Spinal cord (tissue), 10 donors: ENCODE data around the gene ADTRP. TPM values are rescaled to one million over a fixed set of nuclear protein-coding genes. Genes with fewer than 3 reads are reported as not detected.

ENCODE experiments used
- DNase-seq, 6 donors: peaks; one replicate each; pipeline versions ENCODE4 v3.0.0 to v3.0.0-alpha.2; 2013 to 2015; ENCODE audit warnings: low spot score in 6 of 6, low read depth in 4 of 6
- H3K27ac ChIP-seq: one replicate; pipeline ENCODE4 v1.5.1; 2013; ENCODE audit warnings: low read depth, low read length, control low read depth
- H3K27me3 ChIP-seq: one replicate; pipeline ENCODE4 v1.6.1; 2013; ENCODE audit warnings: low read length; ENCODE audit not compliant: control insufficient read depth, insufficient read depth
- H3K36me3 ChIP-seq: one replicate; pipeline ENCODE4 v1.6.1; 2013; ENCODE audit warnings: low read length; ENCODE audit not compliant: control insufficient read depth, insufficient read depth
- H3K4me1 ChIP-seq: one replicate; pipeline ENCODE4 v1.6.1; 2013; ENCODE audit warnings: low read length; ENCODE audit not compliant: control insufficient read depth, insufficient read depth
- H3K4me3 ChIP-seq: one replicate; pipeline ENCODE4 v1.5.1; 2013; ENCODE audit warnings: low read depth, low read length, control low read depth
- H3K9me3 ChIP-seq: one replicate; pipeline ENCODE4 v1.6.1; 2013; ENCODE audit warnings: low read length; ENCODE audit not compliant: control insufficient read depth, insufficient read depth
- WGBS: methylation state at CpG from one replicate; pipeline ENCODE4 v1.1.5; 2013; ENCODE audit warnings: missing lambda C conversion rate; ENCODE audit not compliant: insufficient coverage; 5-methylcytosine and 5-hydroxymethylcytosine counted together
- polyA plus RNA-seq, 2 donors: library from polyadenylated mRNA; unstranded; fragments of 120-200 nt; gene quantifications; one replicate each; pipeline ENCODE4 v1.2.1, GENCODE V29; 2013; ENCODE audit not compliant: insufficient read length in 2 of 2
- total RNA-seq, 2 donors: library from RNA; depleted of rRNA in 1 of 2; stranded (reverse); fragments of 120-200 nt in 1 of 2; fragments of >200 nt in 1 of 2; gene quantifications; one replicate each; pipeline versions ENCODE4 v1.2.3 to v1.2.4, GENCODE V29; 2013 to 2014
- donor health status: healthy.

ADTRP gene
- total and polyA plus RNA-seq, 4 donors: 0.38 to 0.88 (median 0.63) TPM; not detected in 1

- Histone ChIP-seq H3K4me3 (no peak overlapping the region), H3K36me3 (no peaks in the 10 kb centered on the region), H3K27ac (no peak overlapping the region), H3K4me1 (no peaks in the 10 kb centered on the region), H3K9me3 (no peaks in the 10 kb centered on the region), H3K27me3 (no peaks in the 10 kb centered on the region)
- 64% methylated on average over 4 of the region's 6 CpGs for WGBS
- no peak for DNase-seq
Observed at GRCh38 chr6:11779329-11780096, 910 bp upstream of the ADTRP start.

- no peaks in the 10 kb centered on the region for H3K27me3 ChIP-seq
- 100% methylated on average over 1 of the region's 2 CpGs for WGBS
- H3K36me3 ChIP-seq: no peaks in the 10 kb centered on the region
- H3K27ac ChIP-seq: no peak overlapping the region
- H3K4me3 ChIP-seq: no peak overlapping the region
- no peaks in the 10 kb centered on the region for H3K4me1 ChIP-seq
- no peak for DNase-seq
- H3K9me3 ChIP-seq: no peaks in the 10 kb centered on the region
Observed at GRCh38 chr6:11778036-11778435, 567 bp downstream of the ADTRP start.

- H3K27me3 ChIP-seq: no peaks in the 10 kb centered on the region
- no peaks in the 10 kb centered on the region for H3K9me3 ChIP-seq
- H3K4me1 ChIP-seq: peaks cover under 1% of the 10 kb centered on the region
- 96% methylated on average over 5 of the region's 8 CpGs for WGBS
- no peak overlapping the region for H3K27ac ChIP-seq
- DNase-seq: no peak
- no peaks in the 10 kb centered on the region for H3K36me3 ChIP-seq
- H3K4me3 ChIP-seq: no peak overlapping the region
Observed at GRCh38 chr6:11775791-11776409, 2.7 kb downstream of the ADTRP start.

DNA sequence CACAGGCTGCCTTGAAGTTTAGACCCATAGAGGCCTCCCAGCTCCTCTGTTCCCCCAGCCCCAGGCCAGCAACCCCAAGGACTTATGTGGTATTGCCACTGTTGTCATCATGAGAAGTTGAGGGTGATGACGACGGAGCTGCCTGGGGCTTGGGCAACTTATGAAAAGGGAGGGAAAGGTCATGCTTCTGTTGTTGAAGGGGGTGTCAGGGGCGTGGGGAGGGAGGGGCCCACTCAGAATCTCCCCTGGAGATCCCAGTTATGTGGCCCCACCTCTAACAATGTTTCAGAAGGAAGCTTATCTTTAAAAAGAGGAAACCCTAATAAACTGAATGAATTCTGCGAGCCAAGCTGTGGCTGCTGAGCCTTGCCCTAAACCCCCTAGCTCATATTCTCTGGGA, 4.2 kb downstream of the ADTRP start:
- H3K4me1 ChIP-seq: peaks cover 7% of the 10 kb centered on the region
- DNase-seq: no peak
- WGBS: 62% methylated on average over 3 of the region's 4 CpGs
- no peak overlapping the region for H3K4me3 ChIP-seq
- no peaks in the 10 kb centered on the region for H3K36me3 ChIP-seq
- H3K9me3 ChIP-seq: no peaks in the 10 kb centered on the region
- H3K27me3 ChIP-seq: no peaks in the 10 kb centered on the region
- H3K27ac ChIP-seq: no peak overlapping the region

DNA sequence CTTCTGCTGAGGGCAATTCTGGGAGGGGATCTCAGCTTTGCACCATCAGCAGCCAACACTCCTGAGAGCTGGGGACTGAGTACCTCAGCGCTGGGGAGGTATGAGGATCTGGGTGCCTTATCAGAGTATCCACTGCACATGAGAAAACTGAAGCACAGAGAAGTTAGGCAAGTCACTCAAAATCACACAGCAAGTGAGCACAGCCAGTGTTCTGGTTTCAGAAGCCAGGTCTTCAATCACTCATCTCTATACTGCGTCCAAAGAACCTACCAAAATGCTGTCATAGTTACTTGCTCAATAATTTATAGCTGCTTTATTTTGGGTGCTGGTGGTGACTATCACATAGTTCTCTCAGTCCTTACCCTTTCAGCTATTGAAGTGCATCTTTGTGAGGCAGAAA, 5.0 kb downstream of the ADTRP start:
- H3K27ac ChIP-seq: no peak overlapping the region
- H3K4me1 ChIP-seq: peaks cover 7% of the 10 kb centered on the region
- no peaks in the 10 kb centered on the region for H3K9me3 ChIP-seq
- no peak for DNase-seq
- H3K4me3 ChIP-seq: no peak overlapping the region
- H3K36me3 ChIP-seq: no peaks in the 10 kb centered on the region
- H3K27me3 ChIP-seq: no peaks in the 10 kb centered on the region
- WGBS: no CpG with 5 or more reads among the region's 2 CpGs

DNA sequence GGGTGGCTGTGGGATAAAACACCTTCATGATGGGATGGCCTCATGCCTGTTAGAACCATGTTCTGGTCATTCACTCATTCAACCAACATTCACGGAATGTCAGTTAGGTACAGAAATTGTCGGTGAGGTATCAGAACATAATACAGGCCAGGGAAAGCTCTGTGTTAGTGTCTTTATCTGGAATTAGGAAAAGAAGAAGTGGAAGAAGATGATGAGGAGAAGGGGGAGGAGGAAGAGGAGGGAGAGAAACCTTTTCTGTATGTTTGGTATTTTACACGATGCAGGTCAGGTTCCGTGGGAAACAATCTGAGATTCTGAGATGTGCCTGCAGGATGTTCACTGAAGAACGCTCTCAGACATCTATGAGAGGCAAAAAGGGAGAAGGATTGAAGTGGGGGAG, 5.6 kb downstream of the ADTRP start:
- H3K9me3 ChIP-seq: no peaks in the 10 kb centered on the region
- H3K27me3 ChIP-seq: no peaks in the 10 kb centered on the region
- H3K4me1 ChIP-seq: peaks cover 7% of the 10 kb centered on the region
- DNase-seq: no peak
- no peak overlapping the region for H3K4me3 ChIP-seq
- 91% methylated on average over 4 of the region's 5 CpGs for WGBS
- no peaks in the 10 kb centered on the region for H3K36me3 ChIP-seq
- H3K27ac ChIP-seq: no peak overlapping the region

GRCh38 chr6:11772109-11772825, 6.3 kb downstream of the ADTRP start:
- no peak overlapping the region for H3K27ac ChIP-seq
- no peaks in the 10 kb centered on the region for H3K36me3 ChIP-seq
- WGBS: 71% methylated on average over 4 of the region's 10 CpGs

GRCh38 chr6:11771473-11772048, 7.0 kb downstream of the ADTRP start:
- no peaks in the 10 kb centered on the region for H3K36me3 ChIP-seq
- 96% methylated on average over 5 of the region's 13 CpGs for WGBS
- no peak for DNase-seq
- H3K4me3 ChIP-seq: no peak overlapping the region
- no peak overlapping the region for H3K27ac ChIP-seq
- H3K4me1 ChIP-seq: peaks cover 7% of the 10 kb centered on the region
- no peaks in the 10 kb centered on the region for H3K27me3 ChIP-seq
- H3K9me3 ChIP-seq: no peaks in the 10 kb centered on the region

More at GRCh38 chr6:11772109-11772825, 6.3 kb downstream of the ADTRP start:
- Histone ChIP-seq H3K9me3 (no peaks in the 10 kb centered on the region), H3K4me3 (no peak overlapping the region), H3K27me3 (no peaks in the 10 kb centered on the region), H3K4me1 (peaks cover 7% of the 10 kb centered on the region)
- DNase-seq: no peak

- Histone ChIP-seq H3K9me3 (no peaks in the 10 kb centered on the region), H3K4me3 (no peak overlapping the region), H3K4me1 (peaks cover 7% of the 10 kb centered on the region), H3K36me3 (no peaks in the 10 kb centered on the region), H3K27ac (no peak overlapping the region), H3K27me3 (no peaks in the 10 kb centered on the region)
- WGBS: 84% methylated on average over 23 of the region's 27 CpGs
- DNase-seq: peak in 1 of 6 donors; percentile 42
Observed at GRCh38 chr6:11770546-11771466, 7.8 kb downstream of the ADTRP start.
